HepG2 (cell line): ENCODE results near the gene LYZ. TPM values are rescaled to one million over a fixed set of nuclear protein-coding genes. Genes with fewer than 3 reads are reported as not detected.

Experiments used
- ATAC-seq: fragments of 200-7000 bp; cut with Tn5 transposase; 3 replicates; pipeline ENCODE4 v1.9.1; 2020; ENCODE audit warnings: mild to moderate bottlenecking, moderate library complexity
- BruUV-seq: library from RNA; stranded (reverse); fragments of 400-500 nt; replicated peaks from 2 replicates; lab custom pipeline; 2021; lab: Mats Ljungman, UMichigan
- CTCF ChIA-PET: fragments of 300-600 bp; formaldehyde crosslinking; extraction: SDS; loops from one replicate; lab custom pipeline; 2021; ENCODE audit warnings: low total read pairs, inconsistent platforms, low intra/inter-chr PET ratio; lab: Yijun Ruan, JAX
- POLR2A ChIA-PET: fragments of 350-600 bp; sonication (Branson Sonifier 250); formaldehyde crosslinking; loops from one replicate; lab custom pipeline; 2020; ENCODE audit warnings: antibody characterized with exemption, inconsistent platforms; lab: Yijun Ruan, JAX
- DNase-seq: peaks from one replicate; pipeline ENCODE4 v3.0.0-alpha.2; 2015; ENCODE audit warnings: low spot score
- FAIRE-seq: peaks from 3 replicates; lab custom pipeline; 2011; peaks lifted over from hg19 to GRCh38; lab: Jason Lieb, UNC
- H2AFZ ChIP-seq: one replicate; pipeline ENCODE4 v1.6.1; 2011; ENCODE audit warnings: low read length, inconsistent platforms
- H3K27ac ChIP-seq: fragments of 300-600 bp; 3 replicates; pipeline ENCODE4 v1.8.0; 2011; ENCODE audit warnings: mixed run types, mild to moderate bottlenecking, mixed read lengths, low read length, inconsistent platforms; ENCODE audit not compliant: insufficient read depth; ENCODE audit errors: extremely low read length
- H3K27me3 ChIP-seq, 2 experiments: fragments of 200-600 bp in 1 of 2; 2 replicates in 1 of 2; 3 replicates in 1 of 2; pipeline versions ENCODE4 v1.6.0 to v1.8.0; 2011; ENCODE audit warnings: low read length in 2 of 2, mild to moderate bottlenecking in 2 of 2, moderate library complexity in 2 of 2, inconsistent platforms in 1 of 2; ENCODE audit not compliant: insufficient read depth in 2 of 2, control insufficient read depth in 1 of 2
- H3K36me3 ChIP-seq, 2 experiments: fragments of 200-600 bp in 1 of 2; replicated peaks in 1 of 2; 2 replicates in 1 of 2; 3 replicates in 1 of 2; pipeline versions ENCODE4 v1.5.1 to v1.8.0; 2011; ENCODE audit warnings: low read length in 2 of 2, inconsistent platforms in 1 of 2; ENCODE audit not compliant: insufficient read depth in 2 of 2, control insufficient read depth in 1 of 2
- H3K4me1 ChIP-seq: 2 replicates; pipeline ENCODE4 v1.5.1; 2012; ENCODE audit warnings: low read length, inconsistent platforms; ENCODE audit not compliant: insufficient read depth
- H3K4me2 ChIP-seq: 2 replicates; pipeline ENCODE4 v1.6.0; 2011; ENCODE audit warnings: low read depth, low read length, inconsistent platforms
- H3K4me3 ChIP-seq, 3 experiments: fragments of 200-600 bp in 1 of 3; sonication (generic), shearing (Covaris generic) in 1 of 3; replicated peaks in 1 of 3; 2 replicates each; pipeline ENCODE4 v1.5.1; 2011 to 2016; ENCODE audit warnings: low read length in 3 of 3, inconsistent platforms in 2 of 3, low read depth in 2 of 3, mild to moderate bottlenecking in 2 of 3, control low read depth in 1 of 3, mixed read lengths in 1 of 3; ENCODE audit not compliant: insufficient read depth in 1 of 3
- H3K79me2 ChIP-seq: one replicate; pipeline ENCODE4 v1.6.1; 2011; ENCODE audit warnings: low read length, inconsistent platforms; ENCODE audit not compliant: insufficient read depth
- H3K9ac ChIP-seq: 2 replicates; pipeline ENCODE4 v1.6.0; 2011; ENCODE audit warnings: mild to moderate bottlenecking, low read depth, low read length, inconsistent platforms; ENCODE audit not compliant: insufficient read depth
- H3K9me3 ChIP-seq: 2 replicates; pipeline ENCODE4 v1.5.1; 2012; ENCODE audit warnings: mild to moderate bottlenecking, low read length
- H4K20me1 ChIP-seq: 2 replicates; pipeline ENCODE4 v1.6.0; 2011; ENCODE audit warnings: inconsistent platforms, mild to moderate bottlenecking, low read length, moderate library complexity; ENCODE audit not compliant: insufficient read depth
- ATRX ChIP-seq: sonication (generic); formaldehyde crosslinking; IDR thresholded peaks from 2 replicates; pipeline ENCODE4 v1.4.0; 2020; ENCODE audit warnings: missing genetic modification reagents, borderline replicate concordance
- GABPB1 ChIP-seq: IDR thresholded peaks from 2 replicates; pipeline ENCODE4 v1.6.1; 2016; ENCODE audit warnings: mild to moderate bottlenecking, missing genetic modification reagents, moderate library complexity, missing compliant biosample characterization
- HCFC1 ChIP-seq: fragments of 150-350 bp; IDR thresholded peaks from 2 replicates; pipeline ENCODE4 v1.6.1; 2014; ENCODE audit warnings: low read depth, low read length
- MTA1 ChIP-seq: sonication (generic); formaldehyde crosslinking; IDR thresholded peaks from 2 replicates; pipeline ENCODE4 v1.4.0; 2020; ENCODE audit warnings: missing genetic modification reagents, mild to moderate bottlenecking, borderline replicate concordance
- MXD4 ChIP-seq: IDR thresholded peaks from 2 replicates; pipeline ENCODE4 v1.6.1; 2016; ENCODE audit warnings: mild to moderate bottlenecking, missing biosample characterization, missing genetic modification reagents
- MYNN ChIP-seq: sonication (generic); formaldehyde crosslinking; IDR thresholded peaks from 2 replicates; pipeline ENCODE4 v1.4.0; 2020; ENCODE audit warnings: mild to moderate bottlenecking, low read depth, missing genetic modification reagents
- RBAK ChIP-seq: sonication (generic); formaldehyde crosslinking; IDR thresholded peaks from 2 replicates; pipeline ENCODE4 v1.5.1; 2020; ENCODE audit warnings: mild to moderate bottlenecking, missing genetic modification reagents
- SP4 ChIP-seq: sonication (generic); formaldehyde crosslinking; IDR thresholded peaks from 2 replicates; pipeline ENCODE4 v1.8.1; 2023; ENCODE audit warnings: mild to moderate bottlenecking, missing genetic modification reagents
- SRF ChIP-seq: IDR thresholded peaks from 2 replicates; pipeline ENCODE4 v1.6.1; 2011; ENCODE audit warnings: mild to moderate bottlenecking, low read depth, low read length, moderate library complexity
- TBX2 ChIP-seq: sonication (generic); formaldehyde crosslinking; IDR thresholded peaks from 2 replicates; pipeline ENCODE4 v1.5.0; 2020; ENCODE audit warnings: missing genetic modification reagents, mild to moderate bottlenecking, borderline replicate concordance
- TOE1 ChIP-seq: sonication (generic); formaldehyde crosslinking; IDR thresholded peaks from 2 replicates; pipeline ENCODE4 v1.4.0; 2020; ENCODE audit warnings: mild to moderate bottlenecking, missing genetic modification reagents
- ZFP37 ChIP-seq: sonication (generic); formaldehyde crosslinking; IDR thresholded peaks from 2 replicates; pipeline ENCODE4 v1.4.0; 2020; ENCODE audit warnings: missing genetic modification reagents, borderline replicate concordance
- ZNF34 ChIP-seq: sonication (generic); formaldehyde crosslinking; IDR thresholded peaks from 2 replicates; pipeline ENCODE4 v1.4.0; 2020; ENCODE audit warnings: mild to moderate bottlenecking, missing genetic modification reagents, borderline replicate concordance
- WGBS: methylation state at CpG from one replicate; pipeline ENCODE4 v1.1.6; 2017; ENCODE audit warnings: low lambda C conversion rate; 5-methylcytosine and 5-hydroxymethylcytosine counted together
- in situ Hi-C: cut with HindIII; loops from 2 replicates; pipeline ENCODE4 v1.10.0; 2017; ENCODE audit warnings: low pct_unique_long_range_greater_than_20kb; ENCODE audit not compliant: extremely low pct_ligation_motif_present
- intact Hi-C: fragments of 100-400 bp; cut with micrococcal nuclease; formaldehyde crosslinking; loops from one replicate; pipeline ENCODE4 v1.10.0; 2022; ENCODE audit not compliant: unreplicated experiment
- polyA plus RNA-seq, 8 experiments: library from polyadenylated mRNA; depleted of rRNA in 3 of 8; stranded (reverse) in 7 of 8; unstranded in 1 of 8; fragments of >200 nt; fragmentation: Illumina TruSeq in 4 of 8; extraction: Trizol in 4 of 8; gene quantifications; 2 replicates each; pipeline versions ENCODE4 v1.2.1 to v1.2.3, GENCODE V29; 2011 to 2016; ENCODE audit warnings: low read depth in 4 of 8, missing spikeins in 1 of 8, mixed read lengths in 1 of 8; ENCODE audit not compliant: insufficient read depth in 1 of 8
- total RNA-seq, 5 experiments: library from RNA; depleted of rRNA; stranded (reverse); fragments of >200 nt; fragmentation: Illumina TruSeq; extraction: Trizol; gene quantifications; 2 replicates each; pipeline ENCODE4 v1.2.3, GENCODE V29; 2016; ENCODE audit warnings: low read depth in 1 of 5
- TF ChIP-seq, protein P1 (sequence below): sonication (generic); formaldehyde crosslinking; IDR thresholded peaks from 2 replicates; pipeline ENCODE4 v1.5.1; 2020; ENCODE audit warnings: missing genetic modification reagents, mild to moderate bottlenecking, borderline replicate concordance

LYZ gene
- total and polyA plus RNA-seq, 2 of the 13 experiments (the other 11 are each of a cell fraction or from before 2014, with no cell fraction given): 1,788 to 2,054 TPM

DNA sequence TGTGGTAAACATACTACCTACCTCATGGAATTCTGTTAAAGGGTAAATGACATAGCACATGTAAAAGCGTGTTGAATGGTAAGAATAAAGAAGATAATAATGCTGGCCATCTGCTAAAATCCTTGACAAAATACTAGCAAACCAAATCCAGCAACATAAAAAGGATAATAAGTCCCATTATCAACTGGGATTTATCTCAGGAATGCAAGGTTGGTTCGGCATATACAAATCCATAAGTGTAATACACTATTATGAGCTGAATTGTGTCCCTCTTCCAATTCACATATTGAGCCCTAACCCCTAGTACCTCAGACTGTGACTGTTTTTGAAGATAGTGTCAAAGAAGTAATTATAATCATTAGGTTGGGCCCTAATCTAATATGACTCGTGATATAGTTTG lies 48.8 kb downstream of the LYZ start:
- in situ Hi-C loops: no loop called here
- WGBS: over 99% methylated on average over 3 of the region's 3 CpGs
- no peak overlapping the region for H3K9ac ChIP-seq
- no peaks in the 10 kb centered on the region for H3K79me2 ChIP-seq
- intact Hi-C loops: no loop called here
- H3K4me1 ChIP-seq: no peaks in the 10 kb centered on the region
- no peak overlapping the region for H3K27ac ChIP-seq
- H3K9me3 ChIP-seq: peaks cover 5% of the 10 kb centered on the region; the same call in 1 of the 2 replicates
- no peaks in the 10 kb centered on the region for H4K20me1 ChIP-seq
- FAIRE-seq: no peak
- no peak overlapping the region for H2AFZ ChIP-seq
- H3K4me3 ChIP-seq: no peak overlapping the region
- H3K36me3 ChIP-seq: peaks cover 0 to 7% of the 10 kb centered on the region in 2 experiments; a peak in 2 of 5 replicates
- no peak for ATAC-seq
- no peak for DNase-seq
- no peak overlapping the region for H3K4me2 ChIP-seq
- no TSS peak for BruUV-seq
- POLR2A ChIA-PET: no interaction called here
- CTCF ChIA-PET: no interaction called here
- H3K27me3 ChIP-seq: no peaks in the 10 kb centered on the region
- TF ChIP-seq TBX2 (CRISPR knock-in tag) (no peak), ATRX (no peak)
- TF ChIP-seq, all 625 proteins: peak for 0

- ATAC-seq: no peak
- Histone ChIP-seq H3K4me1 (no peaks in the 10 kb centered on the region), H3K4me3 (no peak overlapping the region)
- no peak for DNase-seq
- intact Hi-C loops: no loop called here
- POLR2A ChIA-PET: no interaction called here
- no TSS peak for BruUV-seq
- no peak for TF ChIP-seq HCFC1
- TF ChIP-seq, protein P1, sequence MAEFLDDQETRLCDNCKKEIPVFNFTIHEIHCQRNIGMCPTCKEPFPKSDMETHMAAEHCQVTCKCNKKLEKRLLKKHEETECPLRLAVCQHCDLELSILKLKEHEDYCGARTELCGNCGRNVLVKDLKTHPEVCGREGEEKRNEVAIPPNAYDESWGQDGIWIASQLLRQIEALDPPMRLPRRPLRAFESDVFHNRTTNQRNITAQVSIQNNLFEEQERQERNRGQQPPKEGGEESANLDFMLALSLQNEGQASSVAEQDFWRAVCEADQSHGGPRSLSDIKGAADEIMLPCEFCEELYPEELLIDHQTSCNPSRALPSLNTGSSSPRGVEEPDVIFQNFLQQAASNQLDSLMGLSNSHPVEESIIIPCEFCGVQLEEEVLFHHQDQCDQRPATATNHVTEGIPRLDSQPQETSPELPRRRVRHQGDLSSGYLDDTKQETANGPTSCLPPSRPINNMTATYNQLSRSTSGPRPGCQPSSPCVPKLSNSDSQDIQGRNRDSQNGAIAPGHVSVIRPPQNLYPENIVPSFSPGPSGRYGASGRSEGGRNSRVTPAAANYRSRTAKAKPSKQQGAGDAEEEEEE (CRISPR knock-in tag): no peak
- no peak for TF ChIP-seq MYNN (CRISPR knock-in tag)
- TF ChIP-seq MXD4: no peak
- TF ChIP-seq GABPB1: no peak
- TF ChIP-seq SRF: no peak
- TF ChIP-seq MTA1 (CRISPR knock-in tag): no peak
- TF ChIP-seq RBAK (CRISPR knock-in tag): no peak
- no peak for TF ChIP-seq TOE1 (CRISPR knock-in tag)
- no peak for TF ChIP-seq ZFP37 (CRISPR knock-in tag)
- TF ChIP-seq SP4 (CRISPR knock-in tag): no peak
- no peak for TF ChIP-seq ZNF34 (CRISPR knock-in tag)
- TF ChIP-seq, all 625 proteins: peak for 0
- Histone ChIP-seq H3K27me3 (no peaks in the 10 kb centered on the region), H3K79me2 (no peaks in the 10 kb centered on the region), H3K4me2 (no peak overlapping the region), H3K27ac (no peak overlapping the region), H3K36me3 (peaks cover 0 to 4% of the 10 kb centered on the region in 2 experiments; a peak in 1 of 5 replicates), H2AFZ (no peak overlapping the region), H4K20me1 (no peaks in the 10 kb centered on the region), H3K9me3 (peaks cover 5% of the 10 kb centered on the region; the same call in 1 of the 2 replicates), H3K9ac (no peak overlapping the region)
- 88% methylated on average over 3 of the region's 3 CpGs for WGBS
- no peak for FAIRE-seq
- in situ Hi-C loops: no loop called here
- CTCF ChIA-PET: no interaction called here
These were observed 49.8 kb downstream of the LYZ start for GRCh38 chr12:69397978-69398377.
